Natural killer cell (primary cell): ENCODE measurements around the gene RNASE1. TPM values are rescaled to one million over a fixed set of nuclear protein-coding genes. Genes with fewer than 3 reads are reported as not detected.

ENCODE experiments used
- ATAC-seq, 3 donors: fragments of 150-1000 bp in 2 of 3; fragments of 200-7000 bp in 1 of 3; cut with Tn5 transposase; 1 replicate in 1 of 3; 2 replicates in 2 of 3; pipeline ENCODE4 v1.10.0; 2021; ENCODE audit warnings: mild to moderate bottlenecking in 2 of 3, moderate library complexity in 2 of 3
- DNase-seq, 2 donors: peaks; one replicate each; pipeline versions ENCODE4 v3.0.0 to v3.0.0-alpha.2; 2013 to 2021; ENCODE audit warnings: mixed read lengths in 1 of 2
- H3K27ac ChIP-seq: one replicate; pipeline ENCODE4 v1.5.1; 2013; ENCODE audit warnings: mild to moderate bottlenecking, low read length
- H3K27me3 ChIP-seq: one replicate; pipeline ENCODE4 v1.6.1; 2013; ENCODE audit warnings: low read length; ENCODE audit not compliant: control insufficient read depth, insufficient read depth
- H3K36me3 ChIP-seq: one replicate; pipeline ENCODE4 v1.6.1; 2013; ENCODE audit warnings: low read length; ENCODE audit not compliant: control insufficient read depth, insufficient read depth
- H3K4me1 ChIP-seq: one replicate; pipeline ENCODE4 v1.6.1; 2013; ENCODE audit warnings: low read length; ENCODE audit not compliant: control insufficient read depth, insufficient read depth
- H3K4me3 ChIP-seq: one replicate; pipeline ENCODE4 v1.5.1; 2013; ENCODE audit warnings: low read length
- H3K9me3 ChIP-seq: one replicate; pipeline ENCODE4 v1.6.1; 2013; ENCODE audit warnings: low read length; ENCODE audit not compliant: control insufficient read depth, insufficient read depth
- H3K27ac Mint-ChIP-seq, 2 donors: one replicate each; pipeline ENCODE4 v1.8.0; 2022; ENCODE audit warnings: mild to moderate bottlenecking in 2 of 2, mixed read lengths in 2 of 2, moderate library complexity in 1 of 2
- H3K27me3 Mint-ChIP-seq, 2 donors: one replicate each; pipeline ENCODE4 v1.8.0; 2022; ENCODE audit warnings: low read depth in 2 of 2, mixed read lengths in 2 of 2
- H3K36me3 Mint-ChIP-seq: one replicate; pipeline ENCODE4 v1.8.0; 2022; ENCODE audit warnings: mixed read lengths
- H3K4me1 Mint-ChIP-seq, 2 donors: one replicate each; pipeline ENCODE4 v1.8.0; 2022; ENCODE audit warnings: mixed read lengths in 2 of 2
- H3K4me3 Mint-ChIP-seq: one replicate; pipeline ENCODE4 v1.8.0; 2022; ENCODE audit warnings: mild to moderate bottlenecking, moderate library complexity, mixed read lengths
- H3K9me3 Mint-ChIP-seq, 2 donors: one replicate each; pipeline ENCODE4 v1.8.0; 2022; ENCODE audit warnings: mixed read lengths in 2 of 2
- WGBS: methylation state at CpG from one replicate; pipeline ENCODE4 v1.1.7; 2013; ENCODE audit warnings: missing lambda C conversion rate; ENCODE audit not compliant: insufficient coverage; 5-methylcytosine and 5-hydroxymethylcytosine counted together
- intact Hi-C: fragments of 100-400 bp; cut with micrococcal nuclease; formaldehyde crosslinking; loops from one replicate; pipeline ENCODE4 v1.14.2; 2022
- total RNA-seq, 4 donors: library from RNA; stranded (reverse); fragments of 120-200 nt in 1 of 4; gene quantifications; one replicate each; pipeline versions ENCODE4 v1.2.3 to v1.2.4, GENCODE V29; 2013 to 2022
- TF ChIP-seq, protein P1 (sequence below): fragments of 200-600 bp; IDR thresholded peaks from one replicate; pipeline ENCODE4 v1.8.0; 2022; ENCODE audit warnings: antibody characterized with exemption

The RNASE1 gene
- total RNA-seq, 3 donors from 2014 or later (not counting 1 experiment from before 2014, with no cell fraction given): not detected

DNA sequence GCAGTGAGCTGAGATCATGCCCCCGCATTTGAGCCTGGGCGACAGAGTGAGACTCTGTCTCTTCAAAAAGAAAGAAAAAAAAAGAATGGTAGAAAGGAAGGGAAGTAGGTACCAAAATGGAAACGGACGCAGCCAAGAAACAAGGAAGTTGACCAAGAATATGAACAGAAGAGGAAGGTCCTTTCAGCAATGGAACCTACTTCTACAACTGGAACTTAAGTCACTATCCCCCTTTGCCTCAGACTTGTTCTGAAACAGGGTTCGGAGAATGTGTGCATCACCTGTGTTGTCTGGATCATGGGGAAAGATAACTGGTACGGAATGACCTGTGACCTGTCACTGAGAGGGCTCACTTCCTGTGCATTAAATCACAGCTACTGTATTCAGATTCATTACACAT, 43.9 kb upstream of the RNASE1 start:
- Histone ChIP-seq H3K9me3 (no peaks in the 10 kb centered on the region), H3K36me3 (no peaks in the 10 kb centered on the region), H3K4me3 (no peak overlapping the region), H3K27me3 (no peaks in the 10 kb centered on the region), H3K4me1 (no peaks in the 10 kb centered on the region), H3K27ac (no peak overlapping the region)
- Mint-ChIP-seq H3K9me3 (no peaks in the 10 kb centered on the region), H3K27me3 (peaks cover 0 to 2% of the 10 kb centered on the region in 2 donors), H3K27ac (no peak overlapping the region), H3K4me3 (no peak overlapping the region), H3K4me1 (no peaks in the 10 kb centered on the region), H3K36me3 (no peaks in the 10 kb centered on the region)
- intact Hi-C loops: no loop called here
- TF ChIP-seq, protein P1, sequence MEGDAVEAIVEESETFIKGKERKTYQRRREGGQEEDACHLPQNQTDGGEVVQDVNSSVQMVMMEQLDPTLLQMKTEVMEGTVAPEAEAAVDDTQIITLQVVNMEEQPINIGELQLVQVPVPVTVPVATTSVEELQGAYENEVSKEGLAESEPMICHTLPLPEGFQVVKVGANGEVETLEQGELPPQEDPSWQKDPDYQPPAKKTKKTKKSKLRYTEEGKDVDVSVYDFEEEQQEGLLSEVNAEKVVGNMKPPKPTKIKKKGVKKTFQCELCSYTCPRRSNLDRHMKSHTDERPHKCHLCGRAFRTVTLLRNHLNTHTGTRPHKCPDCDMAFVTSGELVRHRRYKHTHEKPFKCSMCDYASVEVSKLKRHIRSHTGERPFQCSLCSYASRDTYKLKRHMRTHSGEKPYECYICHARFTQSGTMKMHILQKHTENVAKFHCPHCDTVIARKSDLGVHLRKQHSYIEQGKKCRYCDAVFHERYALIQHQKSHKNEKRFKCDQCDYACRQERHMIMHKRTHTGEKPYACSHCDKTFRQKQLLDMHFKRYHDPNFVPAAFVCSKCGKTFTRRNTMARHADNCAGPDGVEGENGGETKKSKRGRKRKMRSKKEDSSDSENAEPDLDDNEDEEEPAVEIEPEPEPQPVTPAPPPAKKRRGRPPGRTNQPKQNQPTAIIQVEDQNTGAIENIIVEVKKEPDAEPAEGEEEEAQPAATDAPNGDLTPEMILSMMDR: no peak
- DNase-seq (no peak), ATAC-seq (no peak)
- WGBS: 73% methylated on average over 5 of the region's 6 CpGs

DNA sequence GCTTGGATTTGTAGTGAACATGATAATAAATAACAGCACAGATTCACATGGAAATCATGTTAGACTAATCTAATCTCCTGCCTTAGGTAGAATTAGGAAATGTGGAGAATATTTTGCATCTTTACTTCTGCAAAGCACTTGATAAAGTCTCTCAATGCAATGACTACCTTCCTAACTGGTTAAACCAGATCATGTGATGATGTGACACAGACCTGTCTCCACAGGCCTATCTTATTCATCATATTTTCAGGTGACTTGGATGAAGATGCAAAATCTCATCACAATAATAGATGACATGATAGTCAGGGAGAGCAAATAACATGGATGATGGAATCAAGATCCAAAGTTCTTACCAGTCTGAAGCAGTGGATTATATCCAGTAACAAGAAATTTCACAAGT, 38.5 kb upstream of the RNASE1 start:
- H3K27me3 ChIP-seq: no peaks in the 10 kb centered on the region
- DNase-seq (no peak), ATAC-seq (no peak)

DNA sequence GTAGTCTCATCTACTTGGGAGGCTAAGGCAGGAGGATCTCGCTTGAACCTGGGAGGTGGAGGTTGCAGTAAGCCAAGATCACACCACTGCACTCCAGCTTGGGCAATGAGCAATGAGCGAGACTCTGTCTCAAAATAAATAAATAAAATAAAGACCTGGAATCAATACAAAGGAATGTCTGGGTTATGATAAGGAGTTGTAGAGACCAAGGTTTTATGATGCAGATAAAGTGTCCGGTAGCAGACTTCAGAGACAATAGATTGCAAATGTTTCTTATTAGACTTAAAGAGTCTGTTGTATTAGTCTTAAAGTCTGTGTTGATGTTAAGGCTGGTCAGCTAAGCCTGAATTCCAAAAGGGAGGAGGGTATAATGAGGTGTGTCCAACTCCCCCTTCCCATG, 35.2 kb upstream of the RNASE1 start:
- WGBS: 64% methylated on average over 2 of the region's 3 CpGs
- DNase-seq (no peak), ATAC-seq (no peak)
- intact Hi-C loops: no loop called here
- H3K27ac ChIP-seq: no peak overlapping the region
- TF ChIP-seq, protein P1: no peak
- no peaks in the 10 kb centered on the region for H3K4me1 ChIP-seq
- no peaks in the 10 kb centered on the region for H3K36me3 ChIP-seq
- H3K9me3 Mint-ChIP-seq: no peaks in the 10 kb centered on the region
- H3K4me3 ChIP-seq: no peak overlapping the region
- H3K27me3 Mint-ChIP-seq: no peaks in the 10 kb centered on the region
- H3K4me1 Mint-ChIP-seq: no peaks in the 10 kb centered on the region
- H3K9me3 ChIP-seq: no peaks in the 10 kb centered on the region
- no peak overlapping the region for H3K27ac Mint-ChIP-seq
- H3K36me3 Mint-ChIP-seq: no peaks in the 10 kb centered on the region
- H3K27me3 ChIP-seq: no peaks in the 10 kb centered on the region
- no peak overlapping the region for H3K4me3 Mint-ChIP-seq

More for the DNA sequence above, 38.5 kb upstream of the RNASE1 start:
- TF ChIP-seq, protein P1: no peak
- H3K4me3 Mint-ChIP-seq: no peak overlapping the region
- Histone ChIP-seq H3K4me3 (no peak overlapping the region), H3K9me3 (no peaks in the 10 kb centered on the region), H3K27ac (no peak overlapping the region), H3K4me1 (no peaks in the 10 kb centered on the region), H3K36me3 (no peaks in the 10 kb centered on the region)
- no peaks in the 10 kb centered on the region for H3K27me3 Mint-ChIP-seq
- intact Hi-C loops: no loop called here
- no peaks in the 10 kb centered on the region for H3K36me3 Mint-ChIP-seq
- H3K9me3 Mint-ChIP-seq: no peaks in the 10 kb centered on the region
- no peaks in the 10 kb centered on the region for H3K4me1 Mint-ChIP-seq
- H3K27ac Mint-ChIP-seq: no peak overlapping the region

DNA sequence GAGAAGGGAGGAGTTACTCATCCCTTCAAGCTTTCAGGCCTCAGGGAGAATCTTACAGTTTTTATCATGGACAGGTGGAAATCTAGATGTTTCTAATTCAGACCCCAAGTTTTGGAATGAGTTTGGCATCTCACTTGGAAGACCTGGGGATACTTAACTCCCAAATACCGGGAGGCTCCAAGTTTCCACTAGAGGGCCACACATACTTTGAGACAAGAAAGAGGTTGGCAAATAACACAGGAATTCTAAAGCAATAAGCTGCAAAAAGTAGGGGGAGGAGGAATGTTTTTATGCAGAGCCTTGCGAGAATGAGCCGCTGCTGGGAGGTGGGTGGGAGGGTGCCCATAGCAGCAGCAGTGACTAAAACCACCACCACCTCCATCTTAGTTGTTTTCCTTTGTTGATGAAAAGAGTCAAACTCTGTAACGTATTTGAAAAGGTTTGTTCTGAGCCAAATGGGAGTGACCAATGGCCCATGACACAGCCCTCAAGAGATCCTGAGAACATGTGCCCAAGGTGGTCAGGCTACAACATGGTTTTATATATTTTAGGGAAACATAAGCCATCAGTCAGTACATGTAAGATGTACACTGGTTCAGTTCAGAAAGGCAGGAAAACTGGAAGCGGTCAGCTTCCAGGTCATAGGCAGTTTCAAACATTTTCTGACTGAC, 34.2 kb upstream of the RNASE1 start:
- Histone ChIP-seq H3K9me3 (no peaks in the 10 kb centered on the region), H3K27me3 (no peaks in the 10 kb centered on the region), H3K27ac (no peak overlapping the region), H3K4me1 (no peaks in the 10 kb centered on the region), H3K36me3 (no peaks in the 10 kb centered on the region), H3K4me3 (no peak overlapping the region)
- TF ChIP-seq, protein P1: no peak
- no peaks in the 10 kb centered on the region for H3K9me3 Mint-ChIP-seq
- H3K4me1 Mint-ChIP-seq: no peaks in the 10 kb centered on the region
- no peak for ATAC-seq
- no peaks in the 10 kb centered on the region for H3K27me3 Mint-ChIP-seq
- intact Hi-C loops: no loop called here
- H3K27ac Mint-ChIP-seq: no peak overlapping the region
- H3K36me3 Mint-ChIP-seq: no peaks in the 10 kb centered on the region
- no peak overlapping the region for H3K4me3 Mint-ChIP-seq
- WGBS: 90% methylated on average over 3 of the region's 5 CpGs
- no peak for DNase-seq
